ENCODE results near the gene ADGRA3. TPM values are rescaled to one million over a fixed set of nuclear protein-coding genes. Genes with fewer than 3 reads are reported as not detected.

ADGRA3 gene
- total and polyA plus RNA-seq, 2 experiments from 2014 or later: 16.2 to 73.9 TPM

DNA sequence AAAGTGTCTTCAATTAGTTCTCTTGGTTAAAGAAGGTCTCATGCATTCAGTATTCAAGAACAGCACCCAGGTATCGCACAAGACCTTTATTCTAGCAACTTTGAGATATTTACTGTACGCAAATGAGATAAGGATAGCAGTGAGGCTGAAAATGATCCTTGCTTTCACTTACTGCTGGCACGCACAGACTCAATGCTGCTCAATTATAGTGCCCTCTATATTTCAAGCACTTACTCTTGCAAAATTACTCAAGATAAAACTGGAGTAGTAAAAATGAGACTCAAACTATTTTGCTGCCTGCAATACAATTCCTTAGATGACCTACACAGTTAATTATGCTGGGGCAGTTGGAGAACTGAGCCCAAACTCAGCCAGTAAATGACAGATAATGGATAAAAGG, 60.9 kb downstream of the ADGRA3 start:
- H3K9me2 ChIP-seq (ENCODE audit: insufficient read depth): no peaks in the 10 kb centered on the region
- Mint-ChIP-seq H3K9me3 (no peaks in the 10 kb centered on the region), H3K27me3 (ENCODE audit: insufficient read depth, low read depth, poor library complexity) (peaks cover 2% of the 10 kb centered on the region), H3K4me3 (no peak overlapping the region), H3K27ac (no peak overlapping the region; the same call in 1 of the 2 replicates), H3K36me3 (ENCODE audit: low read depth) (peaks cover 12% of the 10 kb centered on the region; the same call in 2 of the 3 replicates), H3K4me1 (peaks cover 31% of the 10 kb centered on the region)
- peaks cover 17% of the 10 kb centered on the region; the same call in 1 of the 2 replicates for H3K4me1 ChIP-seq (ENCODE audit: insufficient read depth)
- no peak overlapping the region for H3K4me3 ChIP-seq
- peaks cover 11% of the 10 kb centered on the region for H3K79me2 ChIP-seq (replicated peaks; ENCODE audit: insufficient read depth)
- peaks cover 7% of the 10 kb centered on the region; the same call in 1 of the 2 replicates for H4K20me1 ChIP-seq (replicated peaks; ENCODE audit: insufficient read depth)
- no peaks in the 10 kb centered on the region; the same call in 1 of the 2 replicates for H3K36me3 ChIP-seq (ENCODE audit: insufficient read depth)
- no peak overlapping the region for H3K4me2 ChIP-seq
- DNase-seq (ENCODE audit: low spot score) (no peak), ATAC-seq (no peak)
- H3F3A ChIP-seq (replicated peaks; ENCODE audit: low read depth): no peaks in the 10 kb centered on the region
- H3K27me3 ChIP-seq (ENCODE audit: insufficient read depth): no peaks in the 10 kb centered on the region
- no peak overlapping the region for H2AFZ ChIP-seq
- no peak overlapping the region for H3K27ac ChIP-seq (ENCODE audit: low read depth)
- TF ChIP-seq EZH2phosphoT487 (IDR thresholded peaks at IDR 0.05; ENCODE audit: unreplicated experiment): no peak
- no peak for TF ChIP-seq JUNB (IDR thresholded peaks at IDR 0.05; ENCODE audit: unreplicated experiment)
- TF ChIP-seq CREB1 (CRISPR knock-in tag; IDR thresholded peaks at IDR 0.05; ENCODE audit: low read depth): no peak
- TF ChIP-seq, protein P1, sequence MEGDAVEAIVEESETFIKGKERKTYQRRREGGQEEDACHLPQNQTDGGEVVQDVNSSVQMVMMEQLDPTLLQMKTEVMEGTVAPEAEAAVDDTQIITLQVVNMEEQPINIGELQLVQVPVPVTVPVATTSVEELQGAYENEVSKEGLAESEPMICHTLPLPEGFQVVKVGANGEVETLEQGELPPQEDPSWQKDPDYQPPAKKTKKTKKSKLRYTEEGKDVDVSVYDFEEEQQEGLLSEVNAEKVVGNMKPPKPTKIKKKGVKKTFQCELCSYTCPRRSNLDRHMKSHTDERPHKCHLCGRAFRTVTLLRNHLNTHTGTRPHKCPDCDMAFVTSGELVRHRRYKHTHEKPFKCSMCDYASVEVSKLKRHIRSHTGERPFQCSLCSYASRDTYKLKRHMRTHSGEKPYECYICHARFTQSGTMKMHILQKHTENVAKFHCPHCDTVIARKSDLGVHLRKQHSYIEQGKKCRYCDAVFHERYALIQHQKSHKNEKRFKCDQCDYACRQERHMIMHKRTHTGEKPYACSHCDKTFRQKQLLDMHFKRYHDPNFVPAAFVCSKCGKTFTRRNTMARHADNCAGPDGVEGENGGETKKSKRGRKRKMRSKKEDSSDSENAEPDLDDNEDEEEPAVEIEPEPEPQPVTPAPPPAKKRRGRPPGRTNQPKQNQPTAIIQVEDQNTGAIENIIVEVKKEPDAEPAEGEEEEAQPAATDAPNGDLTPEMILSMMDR (conservative IDR thresholded peaks at IDR 0.05; ENCODE audit: low read depth in 2 of 2): no peak
- no peak for TF ChIP-seq POLR2AphosphoS5 (IDR thresholded peaks at IDR 0.05; ENCODE audit: low read depth)
- TF ChIP-seq, protein P2, sequence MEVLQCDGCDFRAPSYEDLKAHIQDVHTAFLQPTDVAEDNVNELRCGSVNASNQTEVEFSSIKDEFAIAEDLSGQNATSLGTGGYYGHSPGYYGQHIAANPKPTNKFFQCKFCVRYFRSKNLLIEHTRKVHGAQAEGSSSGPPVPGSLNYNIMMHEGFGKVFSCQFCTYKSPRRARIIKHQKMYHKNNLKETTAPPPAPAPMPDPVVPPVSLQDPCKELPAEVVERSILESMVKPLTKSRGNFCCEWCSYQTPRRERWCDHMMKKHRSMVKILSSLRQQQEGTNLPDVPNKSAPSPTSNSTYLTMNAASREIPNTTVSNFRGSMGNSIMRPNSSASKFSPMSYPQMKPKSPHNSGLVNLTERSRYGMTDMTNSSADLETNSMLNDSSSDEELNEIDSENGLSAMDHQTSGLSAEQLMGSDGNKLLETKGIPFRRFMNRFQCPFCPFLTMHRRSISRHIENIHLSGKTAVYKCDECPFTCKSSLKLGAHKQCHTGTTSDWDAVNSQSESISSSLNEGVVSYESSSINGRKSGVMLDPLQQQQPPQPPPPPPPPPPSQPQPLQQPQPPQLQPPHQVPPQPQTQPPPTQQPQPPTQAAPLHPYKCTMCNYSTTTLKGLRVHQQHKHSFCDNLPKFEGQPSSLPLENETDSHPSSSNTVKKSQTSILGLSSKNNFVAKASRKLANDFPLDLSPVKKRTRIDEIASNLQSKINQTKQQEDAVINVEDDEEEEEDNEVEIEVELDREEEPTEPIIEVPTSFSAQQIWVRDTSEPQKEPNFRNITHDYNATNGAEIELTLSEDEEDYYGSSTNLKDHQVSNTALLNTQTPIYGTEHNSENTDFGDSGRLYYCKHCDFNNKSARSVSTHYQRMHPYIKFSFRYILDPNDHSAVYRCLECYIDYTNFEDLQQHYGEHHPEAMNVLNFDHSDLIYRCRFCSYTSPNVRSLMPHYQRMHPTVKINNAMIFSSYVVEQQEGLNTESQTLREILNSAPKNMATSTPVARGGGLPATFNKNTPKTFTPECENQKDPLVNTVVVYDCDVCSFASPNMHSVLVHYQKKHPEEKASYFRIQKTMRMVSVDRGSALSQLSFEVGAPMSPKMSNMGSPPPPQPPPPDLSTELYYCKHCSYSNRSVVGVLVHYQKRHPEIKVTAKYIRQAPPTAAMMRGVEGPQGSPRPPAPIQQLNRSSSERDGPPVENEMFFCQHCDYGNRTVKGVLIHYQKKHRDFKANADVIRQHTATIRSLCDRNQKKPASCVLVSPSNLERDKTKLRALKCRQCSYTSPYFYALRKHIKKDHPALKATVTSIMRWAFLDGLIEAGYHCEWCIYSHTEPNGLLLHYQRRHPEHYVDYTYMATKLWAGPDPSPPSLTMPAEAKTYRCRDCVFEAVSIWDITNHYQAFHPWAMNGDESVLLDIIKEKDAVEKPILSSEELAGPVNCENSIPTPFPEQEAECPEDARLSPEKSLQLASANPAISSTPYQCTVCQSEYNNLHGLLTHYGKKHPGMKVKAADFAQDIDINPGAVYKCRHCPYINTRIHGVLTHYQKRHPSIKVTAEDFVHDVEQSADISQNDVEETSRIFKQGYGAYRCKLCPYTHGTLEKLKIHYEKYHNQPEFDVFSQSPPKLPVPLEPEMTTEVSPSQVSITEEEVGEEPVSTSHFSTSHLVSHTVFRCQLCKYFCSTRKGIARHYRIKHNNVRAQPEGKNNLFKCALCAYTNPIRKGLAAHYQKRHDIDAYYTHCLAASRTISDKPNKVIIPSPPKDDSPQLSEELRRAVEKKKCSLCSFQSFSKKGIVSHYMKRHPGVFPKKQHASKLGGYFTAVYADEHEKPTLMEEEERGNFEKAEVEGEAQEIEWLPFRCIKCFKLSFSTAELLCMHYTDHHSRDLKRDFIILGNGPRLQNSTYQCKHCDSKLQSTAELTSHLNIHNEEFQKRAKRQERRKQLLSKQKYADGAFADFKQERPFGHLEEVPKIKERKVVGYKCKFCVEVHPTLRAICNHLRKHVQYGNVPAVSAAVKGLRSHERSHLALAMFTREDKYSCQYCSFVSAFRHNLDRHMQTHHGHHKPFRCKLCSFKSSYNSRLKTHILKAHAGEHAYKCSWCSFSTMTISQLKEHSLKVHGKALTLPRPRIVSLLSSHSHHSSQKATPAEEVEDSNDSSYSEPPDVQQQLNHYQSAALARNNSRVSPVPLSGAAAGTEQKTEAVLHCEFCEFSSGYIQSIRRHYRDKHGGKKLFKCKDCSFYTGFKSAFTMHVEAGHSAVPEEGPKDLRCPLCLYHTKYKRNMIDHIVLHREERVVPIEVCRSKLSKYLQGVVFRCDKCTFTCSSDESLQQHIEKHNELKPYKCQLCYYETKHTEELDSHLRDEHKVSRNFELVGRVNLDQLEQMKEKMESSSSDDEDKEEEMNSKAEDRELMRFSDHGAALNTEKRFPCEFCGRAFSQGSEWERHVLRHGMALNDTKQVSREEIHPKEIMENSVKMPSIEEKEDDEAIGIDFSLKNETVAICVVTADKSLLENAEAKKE (CRISPR knock-in tag; IDR thresholded peaks at IDR 0.05): no peak
- TF ChIP-seq EZH2 (IDR thresholded peaks at IDR 0.05; ENCODE audit: low read depth, unreplicated experiment): no peak
- TF ChIP-seq, protein P3, sequence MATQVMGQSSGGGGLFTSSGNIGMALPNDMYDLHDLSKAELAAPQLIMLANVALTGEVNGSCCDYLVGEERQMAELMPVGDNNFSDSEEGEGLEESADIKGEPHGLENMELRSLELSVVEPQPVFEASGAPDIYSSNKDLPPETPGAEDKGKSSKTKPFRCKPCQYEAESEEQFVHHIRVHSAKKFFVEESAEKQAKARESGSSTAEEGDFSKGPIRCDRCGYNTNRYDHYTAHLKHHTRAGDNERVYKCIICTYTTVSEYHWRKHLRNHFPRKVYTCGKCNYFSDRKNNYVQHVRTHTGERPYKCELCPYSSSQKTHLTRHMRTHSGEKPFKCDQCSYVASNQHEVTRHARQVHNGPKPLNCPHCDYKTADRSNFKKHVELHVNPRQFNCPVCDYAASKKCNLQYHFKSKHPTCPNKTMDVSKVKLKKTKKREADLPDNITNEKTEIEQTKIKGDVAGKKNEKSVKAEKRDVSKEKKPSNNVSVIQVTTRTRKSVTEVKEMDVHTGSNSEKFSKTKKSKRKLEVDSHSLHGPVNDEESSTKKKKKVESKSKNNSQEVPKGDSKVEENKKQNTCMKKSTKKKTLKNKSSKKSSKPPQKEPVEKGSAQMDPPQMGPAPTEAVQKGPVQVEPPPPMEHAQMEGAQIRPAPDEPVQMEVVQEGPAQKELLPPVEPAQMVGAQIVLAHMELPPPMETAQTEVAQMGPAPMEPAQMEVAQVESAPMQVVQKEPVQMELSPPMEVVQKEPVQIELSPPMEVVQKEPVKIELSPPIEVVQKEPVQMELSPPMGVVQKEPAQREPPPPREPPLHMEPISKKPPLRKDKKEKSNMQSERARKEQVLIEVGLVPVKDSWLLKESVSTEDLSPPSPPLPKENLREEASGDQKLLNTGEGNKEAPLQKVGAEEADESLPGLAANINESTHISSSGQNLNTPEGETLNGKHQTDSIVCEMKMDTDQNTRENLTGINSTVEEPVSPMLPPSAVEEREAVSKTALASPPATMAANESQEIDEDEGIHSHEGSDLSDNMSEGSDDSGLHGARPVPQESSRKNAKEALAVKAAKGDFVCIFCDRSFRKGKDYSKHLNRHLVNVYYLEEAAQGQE (IDR thresholded peaks at IDR 0.05; ENCODE audit: unreplicated experiment): no peak
- TF ChIP-seq ZNF331 (CRISPR knock-in tag; IDR thresholded peaks at IDR 0.05; ENCODE audit: low read depth): no peak
- TF ChIP-seq, protein P4, sequence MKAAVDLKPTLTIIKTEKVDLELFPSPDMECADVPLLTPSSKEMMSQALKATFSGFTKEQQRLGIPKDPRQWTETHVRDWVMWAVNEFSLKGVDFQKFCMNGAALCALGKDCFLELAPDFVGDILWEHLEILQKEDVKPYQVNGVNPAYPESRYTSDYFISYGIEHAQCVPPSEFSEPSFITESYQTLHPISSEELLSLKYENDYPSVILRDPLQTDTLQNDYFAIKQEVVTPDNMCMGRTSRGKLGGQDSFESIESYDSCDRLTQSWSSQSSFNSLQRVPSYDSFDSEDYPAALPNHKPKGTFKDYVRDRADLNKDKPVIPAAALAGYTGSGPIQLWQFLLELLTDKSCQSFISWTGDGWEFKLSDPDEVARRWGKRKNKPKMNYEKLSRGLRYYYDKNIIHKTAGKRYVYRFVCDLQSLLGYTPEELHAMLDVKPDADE (IDR thresholded peaks at IDR 0.05): no peak
- no peak for TF ChIP-seq NANOG (IDR thresholded peaks at IDR 0.05; ENCODE audit: borderline replicate concordance)
- TF ChIP-seq STAT1 (IDR thresholded peaks at IDR 0.05; ENCODE audit: unreplicated experiment): no peak
- no peak for TF ChIP-seq ZNF114 (CRISPR knock-in tag; IDR thresholded peaks at IDR 0.05)

Measured in GM23338 (cell line).